ENCODE measurements around the gene AFF3.
"Not testable (repeated sequence)": the region's sequence is repeated elsewhere in the genome, so short reads cannot be mapped to it uniquely, and the experiment has no call there.

AFF3 gene

GRCh38 chr2:99970292-99970868 lies 172.0 kb downstream of the AFF3 start:
- no peak for DNase-seq (ENCODE audit: low read depth)

- DNase-seq (ENCODE audit: low read depth) = no peak
These were observed 181.0 kb downstream of the AFF3 start for GRCh38 chr2:99961196-99961913.

GRCh38 chr2:99960790-99961189 lies 181.6 kb downstream of the AFF3 start:
- no peak for DNase-seq (ENCODE audit: low read depth)

GRCh38 chr2:99960291-99960690 lies 182.1 kb downstream of the AFF3 start:
- DNase-seq (ENCODE audit: low read depth) = no peak

- no peak for DNase-seq (ENCODE audit: low read depth)
These were observed 183.0 kb downstream of the AFF3 start for GRCh38 chr2:99959261-99960014.

GRCh38 chr2:99957332-99958133 lies 184.9 kb downstream of the AFF3 start:
- DNase-seq (ENCODE audit: low read depth) = no peak

- DNase-seq (ENCODE audit: low read depth) = no peak
These were observed 186.0 kb downstream of the AFF3 start for GRCh38 chr2:99956232-99957030.

- no peak for DNase-seq (ENCODE audit: low read depth)
These were observed 188.6 kb downstream of the AFF3 start for GRCh38 chr2:99953750-99954149.

- no peak for DNase-seq (ENCODE audit: low read depth)
These were observed 192.4 kb downstream of the AFF3 start for GRCh38 chr2:99949963-99950362.

GRCh38 chr2:99949530-99949929 lies 192.9 kb downstream of the AFF3 start:
- no peak for DNase-seq (ENCODE audit: low read depth)

GRCh38 chr2:99948010-99948409 lies 194.4 kb downstream of the AFF3 start:
- DNase-seq (ENCODE audit: low read depth) = no peak

- not testable (repeated sequence) for DNase-seq (ENCODE audit: low read depth)
These were observed 195.0 kb downstream of the AFF3 start for GRCh38 chr2:99947366-99947765.

GRCh38 chr2:99944019-99944418 lies 198.4 kb downstream of the AFF3 start:
- DNase-seq (ENCODE audit: low read depth) = no peak

GRCh38 chr2:99942561-99943347 lies 199.6 kb downstream of the AFF3 start:
- DNase-seq (ENCODE audit: low read depth) = no peak

GRCh38 chr2:99940963-99941362 lies 201.4 kb downstream of the AFF3 start:
- no peak for DNase-seq (ENCODE audit: low read depth)

GRCh38 chr2:99939135-99939534 lies 203.3 kb downstream of the AFF3 start:
- DNase-seq (ENCODE audit: low read depth) = no peak

- no peak for DNase-seq (ENCODE audit: low read depth)
These were observed 204.1 kb downstream of the AFF3 start for GRCh38 chr2:99938250-99938649.

- DNase-seq (ENCODE audit: low read depth) = no peak
These were observed 206.3 kb downstream of the AFF3 start for GRCh38 chr2:99936065-99936464.

GRCh38 chr2:99935662-99936061 lies 206.7 kb downstream of the AFF3 start:
- DNase-seq (ENCODE audit: low read depth) = no peak

GRCh38 chr2:99933894-99934650 lies 208.3 kb downstream of the AFF3 start:
- DNase-seq (ENCODE audit: low read depth) = no peak

Measured in stimulated activated CD8-positive, alpha-beta memory T cell treated with anti-CD3 and anti-CD28 coated beads, Interleukin-4, amount 100 ng/mL, for 24 hours (primary cell).